Activated B cell treated with CpG ODN at 0.5 μM for 24 hours (primary cell): ENCODE results near the gene TAPBP. TPM values are rescaled to one million over a fixed set of nuclear protein-coding genes. Genes with fewer than 3 reads are reported as not detected.

Experiments
- ATAC-seq: fragments of 200-7000 bp; cut with Tn5 transposase; one replicate; pipeline ENCODE4 v1.10.0; 2021; ENCODE audit warnings: low read depth, mild to moderate bottlenecking, moderate library complexity
- CTCF ChIA-PET: fragments of 350-600 bp; sonication (Branson Sonifier 250); formaldehyde crosslinking; loops from one replicate; lab custom pipeline; 2021; ENCODE audit warnings: antibody characterized with exemption; lab: Charles Lee
- POLR2A ChIA-PET: fragments of 350-600 bp; sonication (Branson Sonifier 250); formaldehyde crosslinking; loops from one replicate; lab custom pipeline; 2021; ENCODE audit warnings: antibody characterized with exemption; lab: Charles Lee
- DNase-seq: peaks from one replicate; pipeline ENCODE4 v3.0.0; 2022
- H3K27ac Mint-ChIP-seq: one replicate; pipeline ENCODE4 v1.8.0; 2020; ENCODE audit warnings: mixed read lengths
- H3K27me3 Mint-ChIP-seq: one replicate; pipeline ENCODE4 v1.8.0; 2021; ENCODE audit warnings: mixed read lengths
- H3K36me3 Mint-ChIP-seq: one replicate; pipeline ENCODE4 v1.8.0; 2021; ENCODE audit warnings: low read depth, mixed read lengths
- H3K4me1 Mint-ChIP-seq: one replicate; pipeline ENCODE4 v1.8.0; 2021; ENCODE audit warnings: mixed read lengths
- H3K4me3 Mint-ChIP-seq: one replicate; pipeline ENCODE4 v1.8.0; 2020; ENCODE audit warnings: mild to moderate bottlenecking, mixed read lengths
- H3K9me3 Mint-ChIP-seq: one replicate; pipeline ENCODE4 v1.8.0; 2020; ENCODE audit warnings: mixed read lengths
- CTCF ChIP-seq: fragments of 200-600 bp; IDR thresholded peaks from one replicate; pipeline ENCODE4 v1.8.0; 2022; ENCODE audit warnings: antibody characterized with exemption, mild to moderate bottlenecking
- intact Hi-C: fragments of 100-400 bp; cut with micrococcal nuclease; formaldehyde crosslinking; loops from one replicate; pipeline ENCODE4 v1.15.1; 2024
- total RNA-seq: library from RNA; stranded (reverse); gene quantifications from 2 replicates; pipeline ENCODE4 v1.2.3, GENCODE V29; 2022

Gene TAPBP
- total RNA-seq, 1 donor from 2014 or later: 350 TPM

- no peak for TF ChIP-seq CTCF
- ATAC-seq (no peak), DNase-seq (no peak)
- no peak overlapping the region for H3K27ac Mint-ChIP-seq
- H3K4me3 Mint-ChIP-seq: peak overlapping the region; percentile 15
- intact Hi-C loops: no loop called here
- H3K27me3 Mint-ChIP-seq: no peaks in the 10 kb centered on the region
- ChIA-PET POLR2A (interaction anchor here (5.4 kb wide), 1 partner anchor 16 kb away, joined by 79 read pairs; the partner anchor contains the start of gene B3GALT4), CTCF (no interaction called here)
- H3K36me3 Mint-ChIP-seq: peaks cover 75% of the 10 kb centered on the region
- H3K9me3 Mint-ChIP-seq: no peaks in the 10 kb centered on the region
- peaks cover 47% of the 10 kb centered on the region for H3K4me1 Mint-ChIP-seq
Measured at GRCh38 chr6:33292996-33293682, 20.7 kb downstream of the TAPBP start.

- DNase-seq (no peak), ATAC-seq (no peak)
- no peak for TF ChIP-seq CTCF
- Mint-ChIP-seq H3K36me3 (peaks cover 81% of the 10 kb centered on the region), H3K9me3 (no peaks in the 10 kb centered on the region), H3K27ac (peak overlapping the region; percentile 95), H3K27me3 (no peaks in the 10 kb centered on the region), H3K4me1 (peaks cover 48% of the 10 kb centered on the region), H3K4me3 (peak overlapping the region; percentile 100)
- POLR2A ChIA-PET: interaction anchor here (2.3 to 5.4 kb wide), 8 partner anchors 9 to 136 kb away, joined by 13 to 80 read pairs (median 20); partner anchors contain the start of genes B3GALT4, RGL2, RPS18 and TAPBP
- intact Hi-C loops: no loop called here
- CTCF ChIA-PET: interaction anchor here (3.9 kb wide), 1 partner anchor 13 kb away, joined by 21 read pairs; the partner anchor contains the start of gene B3GALT4
Measured at GRCh38 chr6:33290459-33290858, 23.4 kb downstream of the TAPBP start.

- H3K4me3 Mint-ChIP-seq: peak overlapping the region; percentile 100
- H3K27me3 Mint-ChIP-seq: no peaks in the 10 kb centered on the region
- ATAC-seq (no peak), DNase-seq (no peak)
- ChIA-PET CTCF (interaction anchor here (0.7 to 3.9 kb wide), 6 partner anchors 8 to 55 kb away, joined by 3 to 21 read pairs (median 6); partner anchors contain the start of genes B3GALT4, RPS18 and VPS52), POLR2A (interaction anchor here (0.6 to 5.4 kb wide), 19 partner anchors 8 to 451 kb away, joined by 3 to 80 read pairs (median 7); partner anchors contain the start of genes B3GALT4, CUTA, RGL2 and RPS18)
- H3K4me1 Mint-ChIP-seq: peaks cover 48% of the 10 kb centered on the region
- intact Hi-C loops: loop anchor here (1.0 to 2.0 kb wide), 6 partner anchors 9 to 90 kb away; partner anchors contain the start of genes B3GALT4, RXRB, SLC39A7 and VPS52
- no peaks in the 10 kb centered on the region for H3K9me3 Mint-ChIP-seq
- TF ChIP-seq CTCF: no peak
- peak overlapping the region; percentile 95 for H3K27ac Mint-ChIP-seq
- H3K36me3 Mint-ChIP-seq: peaks cover 80% of the 10 kb centered on the region
Measured at GRCh38 chr6:33289784-33290315, 24.0 kb downstream of the TAPBP start.

- Mint-ChIP-seq H3K4me3 (peak within 1 kb of the TSS; percentile 100), H3K27me3 (no peaks in the 10 kb centered on the region), H3K27ac (peak within 1 kb of the TSS; percentile 95), H3K36me3 (peaks cover 80% of the 10 kb centered on the region), H3K9me3 (no peaks in the 10 kb centered on the region), H3K4me1 (peaks cover 48% of the 10 kb centered on the region)
- no peak for TF ChIP-seq CTCF
- ChIA-PET POLR2A (interaction anchor here (0.6 to 5.4 kb wide), 29 partner anchors 8 to 1637 kb away, joined by 3 to 80 read pairs (median 6); partner anchors contain the start of genes ABHD16A, B3GALT4, CUTA and HLA-DMA), CTCF (interaction anchor here (0.7 to 3.9 kb wide), 7 partner anchors 9 to 56 kb away, joined by 3 to 21 read pairs (median 5); partner anchors contain the start of genes B3GALT4, RPS18 and VPS52)
- intact Hi-C loops: loop anchor here (1.0 to 2.0 kb wide), 6 partner anchors 10 to 89 kb away; partner anchors contain the start of genes B3GALT4, RXRB, SLC39A7 and VPS52
- peak; percentile 66 for DNase-seq
- ATAC-seq: peak; percentile 94
Measured at GRCh38 chr6:33288921-33289783, 24.7 kb downstream of the TAPBP start, which contains the start of the genes PFDN6 and WDR46. Gene PFDN6, plus strand, starts transcription at chr6:33289601. Its CDS starts 256 bp downstream, at chr6:33289857. Gene WDR46, minus strand, starts transcription at chr6:33289239. Its CDS starts 69 bp downstream, at chr6:33289170.
